Epithelial cell of esophagus (primary cell): Measurements from ENCODE around the gene PANX2.

ENCODE experiments used
- DNase-seq: peaks from one replicate; pipeline ENCODE4 v3.0.0; 2010; ENCODE audit warnings: low read depth
- H3K4me3 ChIP-seq: 2 replicates; pipeline ENCODE4 v1.5.1; 2011; ENCODE audit warnings: mild to moderate bottlenecking, low read length, control low read depth
- CTCF ChIP-seq: IDR thresholded peaks from 2 replicates; pipeline ENCODE4 v1.5.1; 2011; ENCODE audit warnings: low read depth, mild to moderate bottlenecking, low read length, control low read depth, inconsistent platforms; ENCODE audit not compliant: insufficient read depth; ENCODE audit errors: missing control alignments

The PANX2 gene

GRCh38 chr22:50174382-50175190, 4.1 kb downstream of the PANX2 start:
- TF ChIP-seq CTCF: no peak
- no peak for DNase-seq
- H3K4me3 ChIP-seq: no peak overlapping the region

GRCh38 chr22:50175191-50175461, 4.6 kb downstream of the PANX2 start:
- H3K4me3 ChIP-seq: no peak overlapping the region
- no peak for TF ChIP-seq CTCF
- DNase-seq: no peak

GRCh38 chr22:50175921-50176849, 5.7 kb downstream of the PANX2 start:
- DNase-seq: no peak
- no peak overlapping the region for H3K4me3 ChIP-seq
- no peak for TF ChIP-seq CTCF

- DNase-seq: no peak
- TF ChIP-seq CTCF: no peak
- no peak overlapping the region for H3K4me3 ChIP-seq
Observed at GRCh38 chr22:50176850-50177536, 6.5 kb downstream of the PANX2 start.

GRCh38 chr22:50177537-50178470, 7.3 kb downstream of the PANX2 start:
- no peak for DNase-seq
- TF ChIP-seq CTCF: no peak
- H3K4me3 ChIP-seq: no peak overlapping the region

- TF ChIP-seq CTCF: no peak
- DNase-seq: no peak
- no peak overlapping the region for H3K4me3 ChIP-seq
Observed at GRCh38 chr22:50178471-50178864, 7.9 kb downstream of the PANX2 start.
